GM21723 (cell line): ENCODE measurements around the gene NTPCR.

ENCODE experiments used
- ATAC-seq: cut with Tn5 transposase; IDR thresholded peaks from one replicate; pipeline ENCODE4 v1.9.1; 2021; ENCODE audit warnings: mild to moderate bottlenecking, moderate library complexity; ENCODE audit not compliant: unreplicated experiment

Gene NTPCR

GRCh38 chr1:232956081-232956480 is 5.7 kb downstream of the NTPCR start:
- ATAC-seq = no peak

GRCh38 chr1:232958067-232958466 is 7.7 kb downstream of the NTPCR start:
- no peak for ATAC-seq

- no peak for ATAC-seq
Observed at GRCh38 chr1:232962761-232963745, 12.6 kb downstream of the NTPCR start.

GRCh38 chr1:232964601-232965000 is 14.2 kb downstream of the NTPCR start:
- ATAC-seq = no peak

- ATAC-seq = peak; percentile 57
Observed at GRCh38 chr1:232965124-232965911, 14.9 kb downstream of the NTPCR start.

- ATAC-seq = no peak
Observed at GRCh38 chr1:232965912-232966217, 15.5 kb downstream of the NTPCR start.

GRCh38 chr1:232966663-232967062 is 16.3 kb downstream of the NTPCR start:
- no peak for ATAC-seq

GRCh38 chr1:232968391-232968790 is 18.0 kb downstream of the NTPCR start:
- ATAC-seq = no peak

- no peak for ATAC-seq
Observed at GRCh38 chr1:232968965-232969364, 18.6 kb downstream of the NTPCR start.

GRCh38 chr1:232969799-232970198 is 19.4 kb downstream of the NTPCR start:
- ATAC-seq = no peak

GRCh38 chr1:232970508-232970907 is 20.1 kb downstream of the NTPCR start:
- no peak for ATAC-seq

GRCh38 chr1:232973652-232974611 is 23.5 kb downstream of the NTPCR start:
- ATAC-seq = no peak

GRCh38 chr1:232974971-232975370 is 24.6 kb downstream of the NTPCR start:
- ATAC-seq = no peak

- ATAC-seq = peak; percentile 45
Observed at GRCh38 chr1:232978091-232978634, 27.8 kb downstream of the NTPCR start.

GRCh38 chr1:232978815-232979214 is 28.4 kb downstream of the NTPCR start:
- ATAC-seq = no peak

GRCh38 chr1:232979558-232979957 is 29.1 kb downstream of the NTPCR start:
- ATAC-seq = no peak

GRCh38 chr1:232980355-232980978 is 30.1 kb downstream of the NTPCR start:
- ATAC-seq = no peak

GRCh38 chr1:232980986-232981560 is 30.7 kb downstream of the NTPCR start:
- no peak for ATAC-seq

- no peak for ATAC-seq
Observed at GRCh38 chr1:232982238-232982944, 32.0 kb downstream of the NTPCR start.
